ENCODE measurements around the gene EXOSC1.
"Not testable (repeated sequence)": the region's sequence is repeated elsewhere in the genome, so short reads cannot be mapped to it uniquely, and the experiment has no call there.

The EXOSC1 gene

DNA sequence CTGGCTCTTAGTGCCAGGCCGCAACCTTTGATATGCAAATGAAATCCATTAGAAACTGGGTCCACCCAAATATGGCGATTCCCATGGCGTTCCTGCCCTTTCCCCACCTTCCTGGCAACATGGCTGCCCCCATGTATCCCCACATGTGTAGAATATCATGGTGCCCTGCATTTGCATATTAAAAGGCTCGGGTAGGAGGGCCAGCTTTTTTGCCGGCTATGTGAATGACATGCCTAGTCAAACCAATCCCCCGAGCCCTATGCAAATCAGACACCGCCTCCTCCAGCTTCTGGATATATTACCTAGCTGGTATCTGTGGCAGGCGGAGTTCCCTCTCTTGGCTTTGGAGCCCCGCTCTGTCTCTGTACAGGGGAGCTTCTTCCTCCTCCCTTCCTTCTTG, 34.1 kb upstream of the EXOSC1 start:
- TF ChIP-seq Cebpa-rat (IDR thresholded peaks at IDR 0.05): no peak
- no peak overlapping the region for H3K4me2 ChIP-seq
- H3K27ac ChIP-seq: no peak overlapping the region
- H3K9me3 ChIP-seq: no peaks in the 10 kb centered on the region
- H3K9ac ChIP-seq: no peak overlapping the region
- H3K27me3 ChIP-seq: no peaks in the 10 kb centered on the region
- no peaks in the 10 kb centered on the region for H3K4me1 ChIP-seq
- H3K36me3 ChIP-seq: peaks cover 95% of the 10 kb centered on the region
- peaks cover 58% of the 10 kb centered on the region for H4K20me1 ChIP-seq
- no peak overlapping the region for H3K4me3 ChIP-seq

DNA sequence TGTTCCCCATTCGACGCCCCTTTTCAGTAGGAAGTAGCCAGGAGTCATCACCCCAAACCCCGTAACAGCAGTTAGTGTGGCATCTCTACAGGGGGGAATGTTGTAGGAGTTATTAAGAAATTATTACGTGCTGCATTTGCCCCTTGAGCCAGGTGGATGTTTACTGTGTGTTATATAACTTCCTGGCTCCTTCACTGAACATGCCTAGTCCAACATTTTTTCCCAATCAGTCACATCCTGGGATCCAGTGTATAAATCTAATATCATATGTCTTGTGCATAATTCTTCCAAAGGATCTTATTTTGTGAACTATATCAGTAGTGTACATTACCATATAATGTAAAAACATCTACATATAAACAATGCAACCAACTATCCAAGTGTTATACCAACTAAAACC, 33.6 kb upstream of the EXOSC1 start:
- peaks cover 95% of the 10 kb centered on the region for H3K36me3 ChIP-seq
- not testable (repeated sequence) for H3K9me3 ChIP-seq, H3K4me3 ChIP-seq, H3K27me3 ChIP-seq, H3K9ac ChIP-seq, H3K4me1 ChIP-seq, H3K27ac ChIP-seq, H3K4me2 ChIP-seq
- peaks cover 53% of the 10 kb centered on the region for H4K20me1 ChIP-seq

DNA sequence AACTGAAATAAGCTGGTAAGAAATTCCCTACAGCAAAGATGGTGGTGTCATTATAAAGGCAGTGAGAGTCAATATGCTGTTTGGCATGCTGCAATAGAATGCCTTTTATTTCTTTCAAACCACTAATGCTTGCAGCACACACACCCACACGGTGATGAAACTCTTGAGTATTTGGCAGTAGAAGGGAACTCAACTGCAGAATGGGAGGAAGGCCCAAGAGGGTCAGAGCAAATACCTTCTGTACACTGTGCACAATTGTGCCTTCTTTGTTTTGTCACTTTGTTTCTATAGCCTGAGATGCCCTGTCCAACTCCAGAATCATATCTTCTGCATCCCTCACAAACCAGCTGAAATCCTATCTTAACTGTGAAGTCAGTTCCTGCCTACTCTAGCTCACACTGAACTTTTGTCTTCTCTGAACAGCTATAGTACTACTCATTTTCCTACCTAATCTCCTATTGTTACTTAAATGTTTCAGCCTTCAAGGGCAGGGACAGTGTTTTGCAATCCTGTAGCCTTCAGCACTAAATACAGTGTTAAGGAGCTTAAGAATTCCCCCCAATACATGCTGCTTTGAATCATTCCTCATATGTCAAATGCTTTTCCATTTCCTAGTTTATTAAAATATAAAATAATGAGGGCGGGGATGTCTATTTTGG, 30.3 kb upstream of the EXOSC1 start:
- peaks cover 99% of the 10 kb centered on the region for H3K36me3 ChIP-seq

DNA sequence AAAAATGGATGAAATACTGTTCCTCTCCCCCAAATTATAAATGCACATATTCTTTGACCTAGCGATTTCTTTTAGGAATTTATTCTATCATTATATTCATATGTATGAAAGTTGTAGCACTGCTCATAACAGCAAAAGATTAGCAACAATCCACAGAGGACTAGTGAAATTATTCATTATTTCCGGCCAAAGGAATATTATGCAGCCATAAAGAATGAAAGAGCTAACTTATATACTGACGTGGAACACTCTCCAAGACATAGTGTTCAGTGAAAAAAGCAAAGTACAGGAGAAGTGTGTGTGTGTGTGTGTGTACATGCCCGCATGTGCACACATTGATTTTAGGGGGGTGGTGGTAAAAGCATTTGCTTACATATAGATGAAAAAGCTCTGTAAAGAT, 29.1 kb upstream of the EXOSC1 start:
- Histone ChIP-seq H3K36me3 (peaks cover 98% of the 10 kb centered on the region), H3K4me1 (no peaks in the 10 kb centered on the region), H3K4me3 (no peak overlapping the region), H3K9me3 (no peaks in the 10 kb centered on the region), H3K27ac (no peak overlapping the region), H3K27me3 (no peaks in the 10 kb centered on the region), H3K9ac (no peak overlapping the region), H4K20me1 (peaks cover 17% of the 10 kb centered on the region; the same call in 1 of the 2 replicates), H3K4me2 (no peak overlapping the region)
- TF ChIP-seq Cebpa-rat (IDR thresholded peaks at IDR 0.05): no peak

More for the DNA sequence above, 30.3 kb upstream of the EXOSC1 start:
- no peaks in the 10 kb centered on the region for H3K27me3 ChIP-seq
- H3K4me1 ChIP-seq: no peaks in the 10 kb centered on the region
- H3K27ac ChIP-seq: no peak overlapping the region
- no peak for TF ChIP-seq Cebpa-rat (IDR thresholded peaks at IDR 0.05)
- no peaks in the 10 kb centered on the region for H3K9me3 ChIP-seq
- no peak overlapping the region for H3K9ac ChIP-seq
- no peak overlapping the region for H3K4me3 ChIP-seq
- H3K4me2 ChIP-seq: no peak overlapping the region
- peaks cover 23% of the 10 kb centered on the region; the same call in 1 of the 2 replicates for H4K20me1 ChIP-seq

DNA sequence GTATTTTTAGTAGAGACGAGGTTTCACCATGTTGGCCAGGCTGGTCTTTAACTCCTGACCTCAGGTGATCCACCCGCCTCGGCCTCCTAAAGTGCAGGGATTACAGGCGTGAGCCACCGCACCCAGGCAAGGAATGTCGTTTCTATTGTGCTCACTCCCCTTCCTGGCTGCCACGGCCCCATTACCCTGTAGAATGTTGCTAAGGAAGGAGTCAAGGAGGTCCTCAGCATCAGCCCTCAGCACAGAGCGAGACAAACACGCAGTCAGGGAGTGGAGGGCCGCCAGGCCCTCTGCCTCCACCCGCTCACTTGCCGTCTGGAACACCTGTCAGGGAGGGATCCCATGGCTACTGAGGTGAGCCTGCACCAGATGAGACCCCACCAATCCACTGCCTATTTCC, 23.0 kb upstream of the EXOSC1 start:
- H3K9ac ChIP-seq, H3K4me3 ChIP-seq, H3K4me1 ChIP-seq, H3K4me2 ChIP-seq, H3K27ac ChIP-seq, H3K9me3 ChIP-seq, H3K27me3 ChIP-seq: not testable (repeated sequence)
- Histone ChIP-seq H3K36me3 (peaks cover 98% of the 10 kb centered on the region), H4K20me1 (peaks cover 32% of the 10 kb centered on the region)

DNA sequence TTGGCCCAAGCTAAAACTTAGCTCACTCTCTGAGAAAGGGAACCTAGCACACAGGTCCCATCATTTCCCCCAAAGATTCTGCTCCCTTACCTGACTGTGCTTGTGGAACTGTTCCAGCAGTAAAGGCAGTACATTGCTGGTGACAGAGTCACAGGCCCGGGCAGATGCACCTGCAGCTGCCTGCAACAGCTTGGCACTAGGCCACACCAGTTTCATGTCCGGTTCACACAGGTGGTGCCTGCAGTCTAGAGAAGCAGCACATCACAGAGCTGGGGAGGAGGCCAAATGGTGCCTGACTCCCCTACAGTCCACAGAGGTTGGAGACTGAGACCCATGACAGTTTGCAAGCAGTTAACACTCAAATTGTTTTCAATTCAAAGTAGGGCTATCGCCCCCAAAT, 22.4 kb upstream of the EXOSC1 start:
- Histone ChIP-seq H3K4me2 (no peak overlapping the region), H3K4me3 (no peak overlapping the region), H3K9ac (no peak overlapping the region), H3K36me3 (peaks cover 98% of the 10 kb centered on the region), H3K9me3 (no peaks in the 10 kb centered on the region), H3K4me1 (no peaks in the 10 kb centered on the region; the same call in 1 of the 2 replicates), H3K27me3 (no peaks in the 10 kb centered on the region), H4K20me1 (peaks cover 34% of the 10 kb centered on the region), H3K27ac (no peak overlapping the region)
- TF ChIP-seq Cebpa-rat (IDR thresholded peaks at IDR 0.05): no peak

DNA sequence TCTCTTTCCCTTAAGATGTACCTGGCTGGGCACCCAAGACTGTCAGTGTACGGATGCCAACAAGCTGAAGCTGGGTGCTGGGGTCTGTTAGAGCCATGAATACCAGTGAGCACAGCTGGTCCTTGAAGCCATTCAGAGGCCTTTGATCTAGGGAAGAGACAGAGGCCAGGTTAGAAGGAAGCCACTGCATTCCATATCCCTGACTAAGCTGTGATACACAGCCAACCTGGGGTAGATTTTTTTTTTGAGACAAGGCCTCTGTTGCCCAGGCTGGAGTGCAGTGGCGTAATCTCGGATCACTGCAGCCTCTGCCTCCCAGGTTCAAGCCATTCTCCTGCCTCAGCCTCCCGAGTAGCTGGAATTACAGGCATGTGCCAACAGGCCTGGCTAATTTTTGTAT, 20.9 kb upstream of the EXOSC1 start:
- Histone ChIP-seq H3K27ac (no peak overlapping the region), H3K4me2 (no peak overlapping the region), H4K20me1 (peaks cover 40% of the 10 kb centered on the region), H3K9me3 (no peaks in the 10 kb centered on the region), H3K4me3 (no peak overlapping the region), H3K9ac (no peak overlapping the region), H3K36me3 (peaks cover 98% of the 10 kb centered on the region), H3K27me3 (no peaks in the 10 kb centered on the region), H3K4me1 (no peaks in the 10 kb centered on the region; the same call in 1 of the 2 replicates)
- TF ChIP-seq Cebpa-rat (IDR thresholded peaks at IDR 0.05): no peak

DNA sequence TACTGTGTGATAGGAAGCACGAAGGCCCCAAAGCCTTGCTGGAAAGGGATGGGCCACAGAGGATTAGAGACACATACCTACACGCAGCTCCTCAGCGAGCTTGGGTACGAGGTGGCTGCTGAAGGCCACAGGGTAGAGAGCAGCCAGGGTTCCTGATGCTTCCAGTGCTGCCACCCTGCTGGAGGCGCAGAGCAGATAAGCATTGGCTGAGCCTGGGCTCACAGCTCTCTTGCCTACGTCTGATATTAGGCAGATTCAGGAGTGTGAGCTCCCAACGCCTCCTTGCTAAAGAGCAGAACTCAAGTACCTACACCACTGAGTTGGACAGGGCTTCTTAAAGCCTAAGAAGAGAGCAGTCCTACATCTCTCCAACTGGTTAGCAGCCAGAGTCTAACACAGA, 20.2 kb upstream of the EXOSC1 start:
- peaks cover 100% of the 10 kb centered on the region for H3K36me3 ChIP-seq

DNA sequence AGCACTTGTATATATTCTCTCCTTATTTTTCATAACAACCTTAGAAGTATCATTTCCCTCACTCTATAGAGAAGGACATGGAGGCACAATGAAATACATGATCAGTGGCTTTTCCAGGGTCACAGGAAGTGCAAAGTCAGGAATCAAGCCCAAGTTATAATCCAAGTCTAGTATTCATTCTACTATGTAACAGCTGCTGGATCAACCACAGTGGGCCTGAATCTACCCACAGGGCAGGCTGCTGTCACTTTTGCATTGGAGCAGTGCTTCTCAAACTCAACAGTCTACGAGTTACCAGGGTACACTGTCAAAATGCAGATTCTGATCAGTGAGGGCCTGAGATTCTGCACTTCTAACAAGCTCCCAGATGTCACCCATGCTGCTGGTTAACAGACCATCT, 18.4 kb upstream of the EXOSC1 start:
- Histone ChIP-seq H3K36me3 (peaks cover 100% of the 10 kb centered on the region), H4K20me1 (peaks cover 46% of the 10 kb centered on the region), H3K4me1 (no peaks in the 10 kb centered on the region; the same call in 1 of the 2 replicates), H3K9me3 (no peaks in the 10 kb centered on the region), H3K4me3 (no peak overlapping the region), H3K27ac (no peak overlapping the region), H3K27me3 (no peaks in the 10 kb centered on the region), H3K4me2 (no peak overlapping the region), H3K9ac (no peak overlapping the region)
- TF ChIP-seq Cebpa-rat (IDR thresholded peaks at IDR 0.05): no peak

More for the DNA sequence above, 20.2 kb upstream of the EXOSC1 start:
- Histone ChIP-seq H3K27ac (no peak overlapping the region), H3K4me1 (no peaks in the 10 kb centered on the region; the same call in 1 of the 2 replicates), H3K27me3 (no peaks in the 10 kb centered on the region), H3K9me3 (no peaks in the 10 kb centered on the region), H3K9ac (no peak overlapping the region), H3K4me3 (no peak overlapping the region), H4K20me1 (peaks cover 46% of the 10 kb centered on the region), H3K4me2 (no peak overlapping the region)
- no peak for TF ChIP-seq Cebpa-rat (IDR thresholded peaks at IDR 0.05)

DNA sequence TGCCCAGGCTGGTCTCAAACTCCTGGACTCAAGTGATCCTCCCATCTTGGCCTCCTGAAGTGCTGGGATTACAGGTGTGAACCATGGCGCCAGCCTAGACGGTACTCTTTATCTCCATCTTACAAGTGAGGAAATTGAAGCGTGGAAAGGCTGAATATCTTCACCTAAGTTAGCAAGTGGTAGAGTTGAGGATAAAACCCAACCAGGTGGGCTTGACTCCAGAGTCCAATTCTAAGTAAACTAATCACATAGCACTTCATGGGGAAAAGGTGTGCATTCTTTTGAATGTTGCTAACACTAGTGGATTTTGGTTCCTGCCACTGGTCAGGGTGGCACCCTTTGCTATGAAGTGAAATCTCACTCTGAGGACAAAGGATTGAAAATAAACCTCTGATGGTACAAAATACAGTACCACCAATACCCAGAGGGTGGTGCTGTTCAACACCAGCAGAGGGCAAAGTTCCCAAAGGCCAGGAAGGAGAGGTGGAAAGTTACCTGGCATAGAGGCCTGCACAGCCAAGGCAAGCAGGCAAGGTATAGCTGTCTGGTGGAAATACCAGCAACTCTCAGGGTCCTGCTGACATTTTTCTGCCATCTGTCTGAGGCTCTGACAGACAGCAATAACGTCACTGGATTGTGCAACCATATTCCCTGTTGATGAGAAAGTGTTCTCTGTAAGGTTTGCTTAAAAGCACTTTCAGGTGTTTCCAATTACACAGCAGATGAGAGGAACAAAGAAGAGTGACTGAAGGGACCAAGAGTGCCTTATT, 17.7 kb upstream of the EXOSC1 start:
- peak; percentile 65; the same call in 1 of the 2 replicates for TF ChIP-seq Cebpa-rat (IDR thresholded peaks at IDR 0.05)
- H3K9me3 ChIP-seq: no peaks in the 10 kb centered on the region
- H3K27me3 ChIP-seq: no peaks in the 10 kb centered on the region
- peaks cover 46% of the 10 kb centered on the region for H4K20me1 ChIP-seq
- no peaks in the 10 kb centered on the region; the same call in 1 of the 2 replicates for H3K4me1 ChIP-seq
- peaks cover 100% of the 10 kb centered on the region for H3K36me3 ChIP-seq
- no peak overlapping the region for H3K4me2 ChIP-seq
- no peak overlapping the region for H3K4me3 ChIP-seq
- H3K9ac ChIP-seq: no peak overlapping the region
- no peak overlapping the region for H3K27ac ChIP-seq
